Mammary epithelial cell (primary cell): ENCODE results near the gene FBXO21.

Experiments
- EZH2 ChIP-seq: IDR thresholded peaks from 2 replicates; pipeline ENCODE4 v1.6.1; 2012; ENCODE audit warnings: low read length, inconsistent platforms, borderline replicate concordance
- TF ChIP-seq, protein P1 (sequence below), 2 donors: IDR thresholded peaks in 1 of 2; conservative IDR thresholded peaks in 1 of 2; 2 replicates each; pipeline ENCODE4 v1.5.1; 2011 to 2012; ENCODE audit warnings: inconsistent platforms in 2 of 2, low read length in 2 of 2, mild to moderate bottlenecking in 2 of 2, control low read depth in 1 of 2, low read depth in 1 of 2; ENCODE audit not compliant: insufficient read depth in 1 of 2; ENCODE audit errors: extremely low read depth in 1 of 2

- no peak for TF ChIP-seq EZH2
- TF ChIP-seq, protein P1, sequence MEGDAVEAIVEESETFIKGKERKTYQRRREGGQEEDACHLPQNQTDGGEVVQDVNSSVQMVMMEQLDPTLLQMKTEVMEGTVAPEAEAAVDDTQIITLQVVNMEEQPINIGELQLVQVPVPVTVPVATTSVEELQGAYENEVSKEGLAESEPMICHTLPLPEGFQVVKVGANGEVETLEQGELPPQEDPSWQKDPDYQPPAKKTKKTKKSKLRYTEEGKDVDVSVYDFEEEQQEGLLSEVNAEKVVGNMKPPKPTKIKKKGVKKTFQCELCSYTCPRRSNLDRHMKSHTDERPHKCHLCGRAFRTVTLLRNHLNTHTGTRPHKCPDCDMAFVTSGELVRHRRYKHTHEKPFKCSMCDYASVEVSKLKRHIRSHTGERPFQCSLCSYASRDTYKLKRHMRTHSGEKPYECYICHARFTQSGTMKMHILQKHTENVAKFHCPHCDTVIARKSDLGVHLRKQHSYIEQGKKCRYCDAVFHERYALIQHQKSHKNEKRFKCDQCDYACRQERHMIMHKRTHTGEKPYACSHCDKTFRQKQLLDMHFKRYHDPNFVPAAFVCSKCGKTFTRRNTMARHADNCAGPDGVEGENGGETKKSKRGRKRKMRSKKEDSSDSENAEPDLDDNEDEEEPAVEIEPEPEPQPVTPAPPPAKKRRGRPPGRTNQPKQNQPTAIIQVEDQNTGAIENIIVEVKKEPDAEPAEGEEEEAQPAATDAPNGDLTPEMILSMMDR (conservative IDR thresholded peaks at IDR 0.05 in 1 of 2, IDR thresholded peaks at IDR 0.05 in 1 of 2; ENCODE audit: extremely low read depth in 1 of 2, insufficient read depth in 1 of 2, low read depth in 1 of 2, low read length in 2 of 2), result no peak
Measured at GRCh38 chr12:117111386-117111785, 78.9 kb downstream of the FBXO21 start.
